PC-9 (cell line): ENCODE results near the gene LURAP1L.

Source experiments
- CTCF ChIP-seq: fragments of 200-600 bp; sonication (generic); conservative IDR thresholded peaks from 2 replicates; pipeline ENCODE4 v1.6.1; 2017; ENCODE audit warnings: mixed run types, antibody characterized with exemption, mild to moderate bottlenecking, moderate library complexity
- EZH2 ChIP-seq: fragments of 200-600 bp; sonication (generic); IDR thresholded peaks from 2 replicates; pipeline ENCODE4 v1.8.0; 2017; ENCODE audit warnings: antibody characterized with exemption, low read depth

- no peak for TF ChIP-seq EZH2
- no peak for TF ChIP-seq CTCF
Measured at GRCh38 chr9:12730927-12731326, 43.9 kb upstream of the LURAP1L start.
